T-helper 1 cell treated with Interleukin-12 subunit alpha and Interleukin-12 subunit beta and Interleukin-4 antibody, amounts not matched to agents 30 μg/mL and 1 μg/mL, for 36 hours (primary cell): ENCODE measurements around the gene BMPR1A.

ENCODE experiments used
- H3K27ac Mint-ChIP-seq: one replicate; pipeline ENCODE4 v1.8.0; 2021; ENCODE audit warnings: mild to moderate bottlenecking, mixed read lengths
- H3K27me3 Mint-ChIP-seq: one replicate; pipeline ENCODE4 v1.8.0; 2021; ENCODE audit warnings: low read depth, mixed read lengths
- H3K36me3 Mint-ChIP-seq: one replicate; pipeline ENCODE4 v1.8.0; 2021; ENCODE audit warnings: low read depth, mixed read lengths
- H3K4me1 Mint-ChIP-seq: one replicate; pipeline ENCODE4 v1.8.0; 2021; ENCODE audit warnings: low read depth, mixed read lengths
- H3K4me3 Mint-ChIP-seq: one replicate; pipeline ENCODE4 v1.8.0; 2021; ENCODE audit warnings: mild to moderate bottlenecking, moderate library complexity, mixed read lengths
- H3K9me3 Mint-ChIP-seq: one replicate; pipeline ENCODE4 v1.8.0; 2021; ENCODE audit warnings: mixed read lengths

Gene BMPR1A

DNA sequence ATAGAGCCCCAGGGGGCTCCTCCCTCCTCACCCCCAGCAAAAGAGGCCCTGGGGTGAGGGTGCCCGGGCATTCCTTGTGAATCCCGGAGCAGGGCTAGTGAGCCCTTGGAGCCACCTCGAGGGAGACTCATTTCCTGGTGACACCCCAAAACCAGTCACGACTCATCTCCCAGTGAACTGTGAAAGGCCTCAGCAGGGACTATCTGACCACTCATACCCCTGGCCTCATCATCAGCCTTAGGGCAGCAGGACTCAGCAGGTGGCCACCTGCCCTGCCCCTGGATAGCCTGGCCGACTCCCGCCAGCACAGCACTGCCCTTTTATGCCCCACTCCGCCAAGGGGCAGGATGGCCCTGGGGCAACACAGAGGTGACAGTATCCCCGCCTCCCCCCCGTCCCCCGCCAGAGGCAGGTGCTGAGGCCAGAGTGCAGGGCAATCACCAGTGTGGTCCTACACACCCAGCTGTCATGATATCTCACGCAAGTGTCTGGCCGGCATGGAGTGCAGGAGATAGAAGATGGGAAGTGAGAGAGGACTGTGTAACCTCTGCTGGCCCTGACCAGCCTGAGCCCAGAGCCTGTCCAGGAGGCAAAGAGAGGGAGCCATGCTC is 205.2 kb downstream of the BMPR1A start:
- Mint-ChIP-seq H3K4me1 (peaks cover 11% of the 10 kb centered on the region), H3K27me3 (peaks cover 5% of the 10 kb centered on the region), H3K4me3 (no peak overlapping the region), H3K9me3 (no peaks in the 10 kb centered on the region), H3K36me3 (no peaks in the 10 kb centered on the region), H3K27ac (no peak overlapping the region)

- Mint-ChIP-seq H3K9me3 (no peaks in the 10 kb centered on the region), H3K4me3 (no peak overlapping the region), H3K4me1 (peaks cover 12% of the 10 kb centered on the region), H3K27ac (no peak overlapping the region), H3K27me3 (peaks cover 5% of the 10 kb centered on the region), H3K36me3 (no peaks in the 10 kb centered on the region)
Measured at GRCh38 chr10:86962136-86962980, 205.9 kb downstream of the BMPR1A start.

- Mint-ChIP-seq H3K4me1 (peaks cover 12% of the 10 kb centered on the region), H3K36me3 (no peaks in the 10 kb centered on the region), H3K4me3 (no peak overlapping the region), H3K27me3 (peaks cover 5% of the 10 kb centered on the region), H3K27ac (no peak overlapping the region), H3K9me3 (no peaks in the 10 kb centered on the region)
Measured at GRCh38 chr10:86962981-86963310, 206.5 kb downstream of the BMPR1A start.

- no peaks in the 10 kb centered on the region for H3K36me3 Mint-ChIP-seq
- H3K4me3 Mint-ChIP-seq, result no peak overlapping the region
- no peak overlapping the region for H3K27ac Mint-ChIP-seq
- peaks cover 5% of the 10 kb centered on the region for H3K27me3 Mint-ChIP-seq
- peaks cover 12% of the 10 kb centered on the region for H3K4me1 Mint-ChIP-seq
- H3K9me3 Mint-ChIP-seq, result no peaks in the 10 kb centered on the region
Measured at GRCh38 chr10:86963341-86963919, 207.0 kb downstream of the BMPR1A start.

DNA sequence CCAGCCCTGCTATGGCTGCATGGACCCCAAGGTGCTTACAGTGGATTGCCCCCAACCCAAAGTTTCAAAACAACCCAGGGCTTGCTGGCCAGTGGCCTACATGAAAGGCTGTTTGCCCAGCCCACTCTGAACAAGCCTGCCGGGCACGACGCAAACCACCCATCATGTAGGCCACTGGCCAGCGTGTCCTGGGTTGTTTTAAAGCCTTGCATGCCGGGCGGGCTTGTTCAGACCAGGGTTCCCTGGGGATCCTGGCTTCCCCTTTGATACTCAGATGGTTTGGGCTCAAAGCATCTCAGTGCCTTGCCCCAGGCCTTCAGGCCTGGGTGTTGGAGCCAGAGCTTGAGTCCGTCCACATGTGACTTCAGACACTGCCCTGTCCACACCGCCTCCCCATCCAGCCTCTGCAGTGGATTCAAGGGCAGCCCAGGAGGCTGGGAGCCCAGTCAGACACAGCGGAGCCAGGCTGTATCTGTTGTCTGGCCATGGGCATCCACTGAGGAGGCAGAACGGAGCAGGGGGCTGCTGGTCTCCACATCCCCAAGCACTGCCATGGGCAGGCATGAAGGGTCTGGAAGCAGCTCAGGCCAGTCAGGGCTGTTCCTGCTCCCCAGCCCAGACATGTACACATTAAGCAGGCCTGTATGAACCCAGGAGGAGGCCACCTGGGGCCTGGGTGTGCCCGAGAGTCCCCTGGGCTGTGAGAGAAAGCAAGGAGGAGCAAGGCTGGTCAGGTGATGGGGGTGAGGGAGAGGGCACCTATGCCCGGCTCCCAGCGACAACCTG is 207.8 kb downstream of the BMPR1A start:
- H3K36me3 Mint-ChIP-seq, result no peaks in the 10 kb centered on the region
- H3K4me1 Mint-ChIP-seq, result peaks cover 12% of the 10 kb centered on the region
- H3K27ac Mint-ChIP-seq, result no peak overlapping the region
- H3K9me3 Mint-ChIP-seq, result no peaks in the 10 kb centered on the region
- H3K27me3 Mint-ChIP-seq, result peaks cover 10% of the 10 kb centered on the region
- no peak overlapping the region for H3K4me3 Mint-ChIP-seq

- H3K27me3 Mint-ChIP-seq, result peaks cover 16% of the 10 kb centered on the region
- no peaks in the 10 kb centered on the region for H3K9me3 Mint-ChIP-seq
- H3K4me1 Mint-ChIP-seq, result peaks cover 12% of the 10 kb centered on the region
- H3K36me3 Mint-ChIP-seq, result no peaks in the 10 kb centered on the region
- H3K4me3 Mint-ChIP-seq, result no peak overlapping the region
- no peak overlapping the region for H3K27ac Mint-ChIP-seq
Measured at GRCh38 chr10:86964847-86965190, 208.4 kb downstream of the BMPR1A start.

GRCh38 chr10:86965986-86966654 is 209.7 kb downstream of the BMPR1A start:
- Mint-ChIP-seq H3K27ac (no peak overlapping the region), H3K4me3 (peak overlapping the region; percentile 30), H3K9me3 (no peaks in the 10 kb centered on the region), H3K4me1 (peaks cover 12% of the 10 kb centered on the region), H3K27me3 (peaks cover 24% of the 10 kb centered on the region), H3K36me3 (no peaks in the 10 kb centered on the region)

DNA sequence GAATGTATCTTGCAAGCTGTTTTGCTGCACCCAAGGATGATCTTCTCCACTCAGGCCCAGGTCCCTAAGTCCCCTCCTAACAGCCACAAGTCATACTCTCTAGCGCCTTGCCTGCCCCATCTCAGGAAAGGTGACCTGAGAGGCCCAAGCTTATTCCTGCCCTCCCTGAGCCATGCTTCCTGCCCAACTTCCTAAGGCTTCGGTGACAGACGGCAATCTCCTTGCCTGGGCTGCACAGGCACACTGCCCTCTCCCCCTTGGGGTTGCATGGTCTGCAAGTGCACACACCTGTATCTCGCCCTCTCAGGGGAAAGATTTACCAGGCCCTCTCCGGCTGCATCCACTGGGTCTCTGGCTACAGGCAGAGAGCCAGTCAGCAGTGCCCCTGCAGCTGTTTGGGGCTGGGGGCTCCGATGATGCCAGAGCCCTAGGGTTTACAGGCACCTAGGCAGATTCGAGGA is 211.1 kb downstream of the BMPR1A start:
- no peaks in the 10 kb centered on the region for H3K36me3 Mint-ChIP-seq
- H3K9me3 Mint-ChIP-seq, result no peaks in the 10 kb centered on the region
- peaks cover 33% of the 10 kb centered on the region for H3K27me3 Mint-ChIP-seq
- peaks cover 16% of the 10 kb centered on the region for H3K4me1 Mint-ChIP-seq
- no peak overlapping the region for H3K4me3 Mint-ChIP-seq
- no peak overlapping the region for H3K27ac Mint-ChIP-seq

GRCh38 chr10:86968271-86968993 is 212.0 kb downstream of the BMPR1A start, which contains the start of gene ADIRF:
TSS of gene ADIRF (plus strand) at chr10:86968482. CDS start at chr10:86968545, 63 bp downstream.
- no peaks in the 10 kb centered on the region for H3K9me3 Mint-ChIP-seq
- H3K36me3 Mint-ChIP-seq, result no peaks in the 10 kb centered on the region
- no peak within 1 kb of the TSS for H3K27ac Mint-ChIP-seq
- H3K4me3 Mint-ChIP-seq, result no peak within 1 kb of the TSS
- H3K4me1 Mint-ChIP-seq, result peaks cover 16% of the 10 kb centered on the region
- H3K27me3 Mint-ChIP-seq, result peaks cover 42% of the 10 kb centered on the region

GRCh38 chr10:86968994-86969355 is 212.6 kb downstream of the BMPR1A start:
- Mint-ChIP-seq H3K36me3 (no peaks in the 10 kb centered on the region), H3K4me1 (peaks cover 16% of the 10 kb centered on the region), H3K9me3 (no peaks in the 10 kb centered on the region), H3K27ac (no peak overlapping the region), H3K27me3 (peaks cover 43% of the 10 kb centered on the region), H3K4me3 (no peak overlapping the region)

- H3K27ac Mint-ChIP-seq, result no peak overlapping the region
- H3K27me3 Mint-ChIP-seq, result peaks cover 47% of the 10 kb centered on the region
- no peaks in the 10 kb centered on the region for H3K36me3 Mint-ChIP-seq
- H3K9me3 Mint-ChIP-seq, result no peaks in the 10 kb centered on the region
- H3K4me1 Mint-ChIP-seq, result peaks cover 16% of the 10 kb centered on the region
- H3K4me3 Mint-ChIP-seq, result no peak overlapping the region
Measured at GRCh38 chr10:86969421-86970041, 213.1 kb downstream of the BMPR1A start.

DNA sequence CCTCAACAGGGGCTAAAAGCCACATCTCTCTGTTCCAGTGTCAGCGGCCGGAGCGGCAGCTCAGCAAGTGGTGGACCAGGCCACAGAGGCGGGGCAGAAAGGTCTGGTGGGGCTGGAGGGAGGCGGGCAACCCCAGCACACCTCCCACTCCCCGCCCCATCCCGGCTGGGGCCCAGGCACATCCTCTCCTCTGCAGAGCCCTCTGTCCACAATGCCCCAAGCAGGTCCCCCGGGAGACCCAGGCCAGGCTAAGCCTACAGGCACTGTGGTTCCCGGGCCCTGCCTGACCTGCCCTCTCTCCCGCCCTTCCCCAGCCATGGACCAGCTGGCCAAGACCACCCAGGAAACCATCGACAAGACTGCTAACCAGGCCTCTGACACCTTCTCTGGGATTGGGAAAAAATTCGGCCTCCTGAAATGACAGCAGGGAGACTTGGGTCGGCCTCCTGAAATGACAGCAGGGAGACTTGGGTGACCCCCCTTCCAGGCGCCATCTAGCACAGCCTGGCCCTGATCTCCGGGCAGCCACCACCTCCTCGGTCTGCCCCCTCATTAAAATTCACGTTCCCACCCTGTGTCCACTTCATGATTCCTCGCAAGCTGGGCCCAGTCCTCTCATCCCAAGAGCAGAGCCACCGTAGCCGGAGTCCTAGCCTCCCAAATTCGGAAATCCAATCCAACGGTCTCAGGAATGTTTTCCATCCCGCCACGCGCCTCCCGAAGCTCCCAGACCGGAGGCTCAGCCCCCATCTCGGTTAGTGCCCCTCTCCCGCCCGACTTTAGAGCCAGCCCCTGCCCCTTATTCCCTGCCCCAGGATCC is 214.0 kb downstream of the BMPR1A start:
- no peaks in the 10 kb centered on the region for H3K36me3 Mint-ChIP-seq
- no peaks in the 10 kb centered on the region for H3K9me3 Mint-ChIP-seq
- H3K4me1 Mint-ChIP-seq, result peaks cover 16% of the 10 kb centered on the region
- H3K4me3 Mint-ChIP-seq, result peak overlapping the region; percentile 53
- H3K27ac Mint-ChIP-seq, result no peak overlapping the region
- peaks cover 50% of the 10 kb centered on the region for H3K27me3 Mint-ChIP-seq

DNA sequence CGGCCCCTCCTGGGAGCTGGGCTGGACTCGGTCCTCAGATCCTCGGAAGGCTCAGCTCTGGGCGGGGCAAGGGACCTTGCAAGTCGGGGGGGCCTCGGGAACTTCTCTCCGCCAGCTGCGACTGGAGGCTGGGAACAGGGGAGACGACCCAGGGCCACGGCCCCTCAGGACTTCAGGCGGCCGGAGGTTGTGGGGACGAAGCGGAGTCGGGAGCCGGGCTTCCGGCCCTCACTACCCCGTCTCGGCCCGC is 214.5 kb downstream of the BMPR1A start:
- no peak overlapping the region for H3K27ac Mint-ChIP-seq

More for the DNA sequence above, 214.5 kb downstream of the BMPR1A start:
- Mint-ChIP-seq H3K4me1 (peaks cover 12% of the 10 kb centered on the region), H3K27me3 (peaks cover 50% of the 10 kb centered on the region), H3K36me3 (no peaks in the 10 kb centered on the region), H3K4me3 (peak overlapping the region; percentile 53), H3K9me3 (no peaks in the 10 kb centered on the region)
